Stimulated activated CD8-positive, alpha-beta memory T cell treated with anti-CD3 and anti-CD28 coated beads, Interleukin-12 subunit alpha, Interleukin-12 subunit beta, amount 100 ng/mL, for 1 hour (primary cell): ENCODE results near the gene DDOST.

Source experiments
- DNase-seq: peaks from one replicate; pipeline ENCODE4 v3.0.0-alpha.2; 2020; ENCODE audit warnings: low read depth

The DDOST gene

GRCh38 chr1:20661207-20662109 is at the start of gene DDOST:
TSS of gene DDOST (minus strand) at chr1:20661369. CDS start at chr1:20661350, 19 bp downstream.
- DNase-seq = peak; percentile 88

- no peak for DNase-seq
Observed at GRCh38 chr1:20710469-20711284, 49.5 kb upstream of the DDOST start.

GRCh38 chr1:20709868-20710267 is 48.7 kb upstream of the DDOST start:
- DNase-seq = no peak

- DNase-seq = no peak
Observed at GRCh38 chr1:20708891-20709290, 47.7 kb upstream of the DDOST start.

DNA sequence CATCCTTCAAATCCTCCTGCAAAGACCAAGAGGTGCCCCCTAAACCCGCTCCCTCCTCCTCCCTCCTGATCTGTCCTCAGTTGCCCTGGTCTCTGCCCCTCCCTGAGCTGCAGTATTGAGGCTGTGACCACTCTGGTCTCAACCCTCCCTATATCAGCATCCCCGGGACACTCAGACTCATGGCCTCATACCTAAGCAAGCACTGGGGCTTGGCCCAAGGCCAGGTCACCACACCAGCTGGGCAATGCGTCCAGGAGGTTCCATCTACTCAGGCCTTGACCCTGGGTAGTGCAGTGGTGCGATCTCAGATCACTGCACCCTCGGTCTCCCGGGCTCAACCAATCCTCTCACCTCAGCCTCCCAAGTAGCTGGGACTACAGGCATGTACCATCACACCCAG is 46.9 kb upstream of the DDOST start:
- DNase-seq = no peak

DNA sequence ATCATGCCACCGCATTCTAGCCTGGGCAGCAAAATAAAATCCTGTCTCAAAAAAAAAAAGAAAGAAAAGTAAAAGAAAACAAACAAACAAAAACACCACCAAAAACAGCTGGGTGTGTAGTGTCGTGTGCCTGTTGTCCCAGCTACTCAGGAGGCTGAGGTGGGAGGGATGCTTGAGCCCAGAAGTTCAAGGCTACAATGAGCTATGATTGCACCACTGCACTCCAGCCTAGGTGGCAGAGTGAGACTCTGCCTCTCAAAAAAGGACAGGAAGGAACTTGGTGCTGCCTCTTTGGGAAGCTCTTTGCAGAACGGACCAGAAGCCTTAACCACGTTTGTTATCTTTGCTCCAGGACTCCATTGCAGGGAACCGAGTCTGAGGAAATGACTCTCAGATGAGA is 45.7 kb upstream of the DDOST start:
- DNase-seq = no peak

DNA sequence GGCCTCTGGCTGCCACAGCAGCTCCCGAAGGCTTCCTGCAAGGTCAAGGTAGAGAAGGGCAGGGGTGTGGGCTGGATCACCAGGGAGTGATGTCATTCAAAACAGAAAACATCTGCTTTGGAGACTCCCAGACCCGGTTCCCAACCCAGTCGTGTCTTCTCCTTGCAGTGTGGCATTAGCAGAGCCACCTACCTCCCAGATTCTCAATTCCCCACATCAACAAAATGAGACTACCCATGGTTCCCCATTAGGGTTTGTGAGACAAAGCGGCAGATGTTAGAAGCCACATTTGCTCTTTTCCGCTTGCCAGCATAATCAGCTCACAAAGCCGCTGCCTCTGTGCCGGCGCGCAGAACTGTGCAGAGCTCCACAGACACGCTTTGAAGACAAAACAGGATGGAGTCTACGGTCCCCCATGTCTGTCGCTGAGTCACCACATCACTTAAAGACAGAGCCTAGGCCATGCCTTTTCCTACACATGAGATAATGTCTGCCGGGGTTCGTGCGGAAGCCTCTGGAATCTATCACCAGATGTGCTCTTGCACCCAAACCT is 44.1 kb upstream of the DDOST start:
- DNase-seq = no peak

DNA sequence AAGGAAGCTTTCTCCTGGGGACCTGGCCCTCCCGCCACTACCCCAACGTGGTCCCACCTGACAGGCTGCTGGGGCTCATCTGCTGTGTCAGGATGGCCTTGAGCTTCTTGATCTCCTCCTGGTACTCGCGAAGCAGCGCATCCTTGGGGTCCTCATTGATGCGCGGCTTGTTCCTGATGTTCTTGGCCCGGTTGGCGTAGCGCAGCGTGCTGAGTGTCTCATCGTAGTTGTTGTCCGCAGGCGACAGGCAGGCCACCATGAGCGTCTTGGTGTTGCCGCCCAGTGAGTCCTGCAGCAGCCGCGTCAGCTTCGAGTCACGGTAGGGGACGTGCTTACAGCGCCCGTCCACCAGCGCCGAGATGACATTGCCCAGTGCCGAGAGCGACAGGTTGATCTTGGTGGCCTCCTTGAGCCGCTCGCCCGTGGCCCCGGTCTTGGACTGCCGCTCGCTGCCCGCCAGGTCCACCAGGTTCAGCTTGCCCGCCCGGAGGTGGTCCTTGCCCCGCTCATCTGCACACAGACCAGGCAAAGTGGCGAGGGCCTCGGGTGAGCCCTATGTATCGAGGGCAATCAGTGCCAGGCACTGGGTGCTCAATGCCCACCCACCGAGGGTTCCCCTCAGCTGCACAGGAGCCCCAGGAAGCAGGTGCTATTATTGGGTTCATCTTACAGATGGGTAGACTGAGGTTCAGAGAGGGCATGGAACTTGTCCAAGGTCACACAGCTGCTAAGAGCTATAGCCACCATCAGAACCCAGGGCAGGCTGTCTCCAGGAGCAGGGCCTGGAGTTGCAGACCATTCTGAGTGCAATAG is 43.4 kb upstream of the DDOST start:
- DNase-seq = no peak

DNA sequence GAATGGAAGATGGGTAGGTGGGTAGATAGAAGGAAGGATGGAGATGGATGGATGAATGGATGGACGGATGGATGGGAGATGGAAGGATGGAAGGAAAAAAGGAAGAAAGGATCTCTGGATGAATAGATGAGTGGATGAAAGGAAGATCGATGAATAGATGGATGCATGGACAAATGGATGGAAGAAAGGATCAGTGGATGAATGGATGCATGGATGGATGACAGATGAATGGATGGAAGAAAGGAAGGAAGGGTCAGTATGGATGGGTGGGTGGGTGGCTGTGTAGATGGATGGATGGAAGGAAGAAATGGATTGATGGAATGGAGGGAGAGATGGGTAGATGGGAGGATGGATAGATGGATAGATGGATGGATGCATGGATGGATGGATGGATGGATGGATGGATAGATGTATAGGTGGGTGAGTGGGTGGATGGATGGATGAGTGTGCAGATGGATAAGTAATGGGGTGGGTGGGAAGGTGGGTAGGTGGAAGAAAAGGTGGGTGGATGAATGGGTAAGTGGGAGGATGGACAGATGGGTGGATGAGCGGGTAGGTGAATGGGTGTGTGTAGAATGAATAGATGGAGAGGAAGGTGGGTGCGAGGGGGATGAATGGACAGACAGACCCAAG is 42.1 kb upstream of the DDOST start:
- DNase-seq = no peak

DNA sequence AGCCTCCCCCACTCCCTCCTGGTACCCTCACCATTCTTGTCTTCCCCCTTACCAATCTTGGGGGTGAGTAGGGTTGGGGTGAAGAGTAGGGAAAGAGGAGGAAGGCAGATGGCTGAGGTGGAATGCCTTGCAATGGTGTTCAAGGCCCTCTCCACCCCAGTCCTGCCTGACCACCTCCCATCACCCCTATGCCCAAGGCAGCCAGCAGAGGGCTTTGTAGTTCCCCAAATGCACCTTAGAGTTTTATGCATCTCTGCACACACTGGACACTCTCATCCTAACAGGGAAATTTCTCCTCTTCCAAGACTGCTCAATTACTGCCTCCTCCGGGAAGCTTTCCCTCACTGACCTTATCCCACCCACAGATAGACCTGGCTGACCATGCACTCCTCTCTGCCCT is 41.2 kb upstream of the DDOST start:
- DNase-seq = no peak

GRCh38 chr1:20701847-20702246 is 40.7 kb upstream of the DDOST start:
- DNase-seq = no peak

DNA sequence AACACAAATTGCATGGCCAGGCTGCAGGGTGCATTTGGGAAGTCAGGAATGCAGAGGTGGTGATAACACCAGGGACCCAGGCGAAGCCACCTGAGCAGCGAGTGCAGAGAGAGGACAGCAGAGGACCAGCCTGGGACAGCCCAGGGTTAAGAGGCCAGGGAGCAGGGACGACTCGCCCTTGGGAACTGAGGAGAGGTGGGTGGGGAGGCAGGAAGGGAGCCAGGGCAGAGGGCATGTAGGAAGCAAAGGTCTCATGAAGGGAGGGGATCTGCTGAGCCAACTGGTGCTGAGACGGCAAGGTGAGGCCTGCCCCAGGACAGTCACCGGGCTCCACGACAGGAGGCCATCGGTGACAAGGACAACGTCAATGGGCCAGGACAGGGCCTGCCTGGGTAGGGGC is 40.3 kb upstream of the DDOST start:
- DNase-seq = no peak

DNA sequence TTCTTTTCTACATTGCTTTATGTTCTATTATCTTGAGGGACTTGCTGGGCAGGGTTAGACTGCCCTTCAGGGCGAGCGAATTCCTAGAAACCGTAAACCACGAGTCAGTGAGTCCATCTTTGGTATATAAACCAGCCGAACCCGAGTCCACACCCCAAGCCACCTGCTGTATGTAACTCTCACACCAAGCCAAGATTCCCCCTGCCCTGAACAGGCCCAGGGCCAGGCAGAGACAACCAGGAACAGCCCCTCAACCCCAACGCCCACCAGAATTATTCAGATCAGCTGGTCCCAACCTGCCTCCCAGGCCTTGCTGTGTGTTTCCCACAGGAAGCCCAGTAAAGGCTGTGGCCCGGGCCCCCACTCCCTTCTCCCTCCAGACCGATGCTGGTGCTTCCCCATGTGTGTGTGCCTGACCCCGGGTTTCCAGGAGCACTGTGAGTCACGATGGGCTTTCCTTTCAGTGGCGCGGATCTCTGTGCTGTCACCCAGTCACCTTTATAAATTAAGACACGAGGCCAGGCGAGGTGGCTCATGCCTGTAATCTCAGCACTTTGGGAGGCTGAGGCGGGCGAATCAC is 39.6 kb upstream of the DDOST start:
- DNase-seq = no peak

DNA sequence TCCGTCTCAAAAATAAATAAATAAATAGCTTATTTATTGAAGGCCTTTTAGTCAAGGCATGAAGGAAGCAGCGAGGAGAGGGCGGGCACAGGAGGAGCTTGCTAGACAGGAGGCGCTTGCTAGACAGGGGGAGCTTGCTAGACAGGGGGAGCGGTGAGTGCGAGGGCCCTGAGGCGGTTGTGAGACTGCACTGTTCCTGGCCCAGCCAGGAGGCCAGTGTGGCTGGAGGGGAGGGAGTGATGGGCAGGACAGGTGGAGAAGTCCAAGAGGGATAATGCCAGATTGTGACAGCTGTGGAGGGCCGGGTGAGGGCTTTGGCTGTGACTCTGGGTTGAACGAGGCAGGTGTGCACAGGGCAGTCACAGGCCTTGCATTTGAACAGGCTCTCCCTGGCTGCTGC is 38.4 kb upstream of the DDOST start:
- DNase-seq = no peak

DNA sequence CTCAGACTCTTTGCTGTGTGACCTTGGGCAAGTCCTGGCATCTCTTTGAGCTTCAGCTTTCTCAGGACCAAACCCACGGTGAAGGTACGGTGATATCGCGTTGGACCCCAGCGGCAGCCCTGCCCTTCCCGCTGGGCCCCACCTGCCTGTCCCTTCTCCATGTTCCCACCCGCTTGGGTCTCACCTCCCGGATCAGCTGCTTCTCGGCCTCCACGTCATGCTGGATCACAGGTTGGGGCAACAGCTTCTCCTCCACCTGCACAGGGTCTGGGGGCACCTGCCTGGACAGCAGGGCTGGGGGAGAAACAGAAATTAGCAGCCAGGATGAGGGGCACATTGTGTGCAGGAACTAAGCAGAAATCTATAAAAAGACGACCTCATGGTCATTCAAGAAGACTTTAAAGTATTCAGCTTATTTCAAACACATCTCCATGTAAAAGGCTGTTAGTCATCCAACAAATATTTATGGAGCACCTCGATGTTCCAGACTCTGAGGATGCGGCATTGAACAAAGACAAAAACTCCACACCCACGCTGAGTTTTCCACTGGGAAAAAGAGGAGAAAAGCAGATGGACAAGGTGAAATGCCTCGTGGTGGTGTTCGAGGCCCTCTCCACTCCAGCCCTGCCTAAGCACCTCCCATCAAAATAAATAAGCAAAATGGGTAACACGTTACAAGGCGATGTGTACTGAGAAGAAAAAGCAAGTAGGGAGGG is 37.2 kb upstream of the DDOST start:
- no peak for DNase-seq

DNA sequence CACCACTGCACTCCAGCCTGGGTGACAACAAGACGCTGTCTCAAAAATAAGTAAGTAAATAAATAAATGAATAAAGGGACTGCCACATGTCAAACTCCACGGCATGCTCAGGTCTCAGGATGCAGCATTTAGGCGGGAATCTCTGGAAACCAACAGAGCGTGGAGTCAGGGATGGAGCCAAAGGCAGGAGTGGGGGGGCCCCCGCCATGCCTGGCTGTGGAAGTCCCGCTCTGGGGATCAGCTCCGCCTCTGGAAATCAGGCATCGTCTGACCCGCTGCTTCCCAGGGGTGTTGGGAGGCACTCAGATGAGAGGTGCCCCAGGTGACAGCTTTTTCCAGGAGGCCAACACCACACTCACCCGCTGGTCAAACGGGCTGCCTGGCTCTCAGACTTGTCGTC is 36.4 kb upstream of the DDOST start:
- no peak for DNase-seq

DNA sequence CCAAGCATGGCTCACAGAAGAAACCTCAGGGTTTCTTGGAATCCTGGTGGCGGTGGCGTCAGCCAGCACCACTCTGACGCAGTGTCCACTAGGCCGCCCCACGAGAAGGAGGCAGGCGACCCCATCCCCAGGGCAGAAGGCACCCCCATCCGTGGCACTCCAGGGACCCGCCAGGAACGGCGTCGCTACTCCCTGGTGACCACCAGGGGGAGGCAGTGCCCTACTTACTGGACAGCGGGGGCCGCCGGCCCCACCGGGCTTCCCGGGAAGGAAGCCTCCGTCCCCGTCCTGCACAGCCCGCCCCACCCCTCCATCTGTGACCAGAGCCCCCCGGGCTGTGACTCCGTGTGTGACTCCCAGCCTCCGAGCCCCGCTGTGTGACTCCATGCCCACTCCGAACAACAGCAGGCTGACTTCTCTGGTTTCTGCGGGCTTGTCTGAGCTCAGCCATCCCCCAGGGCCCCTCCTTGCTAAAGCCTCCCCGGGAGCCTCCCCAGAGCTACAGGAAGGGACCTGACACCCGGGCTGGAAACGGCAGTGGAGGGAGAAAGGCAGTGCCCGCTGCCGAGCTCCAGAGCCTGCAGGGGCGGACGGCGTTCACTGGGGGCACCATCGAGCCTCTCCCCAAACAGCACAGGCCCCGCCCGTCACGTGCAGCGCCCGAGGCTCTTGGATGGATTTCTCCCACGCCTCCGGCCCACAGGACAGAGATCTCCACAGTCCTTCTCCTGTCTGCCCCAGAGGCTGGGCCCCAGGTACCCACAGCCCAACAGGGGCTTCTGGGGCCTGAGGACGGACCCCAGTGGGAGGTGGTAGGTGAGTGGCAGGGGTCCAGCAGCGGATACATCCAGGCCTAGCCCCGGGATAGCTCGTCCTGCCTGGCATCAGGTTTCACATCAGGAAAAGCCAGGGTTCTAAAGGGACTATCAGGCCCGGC is 35.5 kb upstream of the DDOST start:
- DNase-seq = peak; percentile 48

- DNase-seq = no peak
Observed at GRCh38 chr1:20695515-20695914, 34.3 kb upstream of the DDOST start.

DNA sequence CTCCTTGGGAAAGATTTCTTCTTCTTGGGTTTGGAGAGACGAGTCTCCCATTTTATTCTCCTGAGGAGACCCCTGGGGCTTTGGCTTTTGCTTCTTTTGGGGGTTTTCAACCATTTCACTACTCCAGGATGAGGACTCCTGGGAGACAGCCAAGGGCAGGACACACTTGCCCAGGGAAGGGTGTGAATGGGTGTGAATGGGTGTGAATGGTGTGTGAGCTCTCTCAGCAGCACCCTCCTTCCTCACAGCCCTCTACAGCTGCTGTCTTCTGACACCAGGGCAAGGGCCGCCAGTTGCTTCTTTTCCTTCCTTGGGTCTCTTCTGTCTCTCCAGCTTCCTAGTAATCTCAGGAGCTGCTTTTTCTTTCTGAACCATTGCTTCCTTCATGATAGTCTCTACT is 32.5 kb upstream of the DDOST start:
- DNase-seq = no peak
